Renal cortex interstitium (tissue), 11 donors: ENCODE data around the gene UGT3A1. TPM values are rescaled to one million over a fixed set of nuclear protein-coding genes. Genes with fewer than 3 reads are reported as not detected.

Source experiments
- DNase-seq, 11 donors: peaks; one replicate each; pipeline ENCODE4 v3.0.0-alpha.2; 2013; ENCODE audit warnings: low read depth in 9 of 11, low spot score in 4 of 11; ENCODE audit errors: extremely low read depth in 1 of 11
- polyA plus RNA-seq, 3 donors: library from polyadenylated mRNA; unstranded; fragments of 120-200 nt; gene quantifications; one replicate each; pipeline ENCODE4 v1.2.1, GENCODE V29; 2013; ENCODE audit not compliant: insufficient read length in 3 of 3

Gene UGT3A1
- polyA plus RNA-seq, 3 donors: 94.7 to 162 (median 125) TPM

DNA sequence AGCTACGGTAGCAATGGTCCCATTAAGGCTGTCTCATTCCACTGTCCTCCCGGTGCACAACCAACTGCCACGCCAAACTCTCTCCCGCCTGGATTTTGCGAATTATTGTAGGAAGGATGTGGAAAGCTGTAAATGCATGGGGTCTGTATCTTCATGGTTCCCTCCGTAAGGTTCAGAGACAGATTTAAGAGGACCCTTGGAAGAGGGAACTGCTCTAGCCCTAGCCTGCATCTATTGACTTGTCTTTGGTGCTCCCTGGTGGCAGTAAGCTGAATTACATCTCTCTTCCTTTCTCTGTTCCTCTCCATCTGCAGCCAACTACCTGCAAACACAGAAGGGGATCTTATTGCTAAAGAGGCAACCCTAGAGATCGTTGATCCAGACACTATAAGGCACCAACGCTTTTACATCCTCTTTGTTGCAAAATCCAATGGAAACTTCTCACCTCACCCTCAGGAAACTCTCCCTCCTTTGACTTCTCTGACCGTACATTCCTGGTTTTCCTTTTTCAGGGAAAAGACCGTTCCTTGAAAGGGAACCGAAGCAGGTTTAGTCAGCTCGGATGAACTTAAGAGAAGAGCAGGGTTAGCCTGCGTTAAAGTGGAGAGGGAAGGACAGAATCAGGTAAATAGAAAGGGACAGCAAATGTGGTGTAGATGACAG, 64.7 kb downstream of the UGT3A1 start:
- peak in 10 of 11 donors; percentile 42 to 75 (median 54) for DNase-seq

DNA sequence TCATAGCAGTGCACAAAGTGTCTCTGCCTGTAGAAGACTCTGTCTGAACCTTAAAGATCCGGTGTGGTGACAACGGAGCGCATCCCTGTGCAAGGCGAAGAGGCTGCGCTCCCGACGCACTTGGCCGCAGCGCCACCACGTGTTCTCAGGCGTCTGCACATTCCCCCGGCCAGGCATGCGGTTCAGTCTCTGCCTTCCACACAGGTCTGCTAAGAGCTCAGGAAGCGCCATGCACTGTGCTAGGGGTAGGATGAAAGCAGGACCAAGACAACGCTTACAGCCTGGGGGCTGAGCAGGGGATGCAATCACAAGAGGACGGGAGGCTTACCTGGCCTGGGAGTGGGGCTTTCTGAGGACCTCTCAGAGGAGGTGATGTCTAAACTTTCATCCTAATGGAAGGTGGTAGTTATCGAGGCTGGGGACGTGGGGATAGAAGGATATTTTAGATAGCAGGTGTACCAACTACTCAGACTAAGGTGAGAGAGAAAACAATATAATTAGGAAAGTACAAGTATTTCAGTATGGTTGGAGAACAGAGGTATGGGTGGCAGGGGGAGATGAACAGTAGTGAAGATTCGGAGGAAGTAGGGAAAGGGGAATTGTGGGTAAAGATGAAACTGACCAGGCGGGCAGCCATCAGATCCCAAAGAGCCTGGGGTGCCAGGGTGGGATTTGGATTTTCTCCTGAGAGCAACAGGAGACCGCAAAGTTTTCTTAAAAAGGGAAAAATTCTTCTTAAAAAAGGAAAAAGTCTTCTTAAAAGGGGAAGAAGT, 66.1 kb downstream of the UGT3A1 start:
- peak in 8 of 11 donors; percentile 40 to 56 (median 44) for DNase-seq

DNA sequence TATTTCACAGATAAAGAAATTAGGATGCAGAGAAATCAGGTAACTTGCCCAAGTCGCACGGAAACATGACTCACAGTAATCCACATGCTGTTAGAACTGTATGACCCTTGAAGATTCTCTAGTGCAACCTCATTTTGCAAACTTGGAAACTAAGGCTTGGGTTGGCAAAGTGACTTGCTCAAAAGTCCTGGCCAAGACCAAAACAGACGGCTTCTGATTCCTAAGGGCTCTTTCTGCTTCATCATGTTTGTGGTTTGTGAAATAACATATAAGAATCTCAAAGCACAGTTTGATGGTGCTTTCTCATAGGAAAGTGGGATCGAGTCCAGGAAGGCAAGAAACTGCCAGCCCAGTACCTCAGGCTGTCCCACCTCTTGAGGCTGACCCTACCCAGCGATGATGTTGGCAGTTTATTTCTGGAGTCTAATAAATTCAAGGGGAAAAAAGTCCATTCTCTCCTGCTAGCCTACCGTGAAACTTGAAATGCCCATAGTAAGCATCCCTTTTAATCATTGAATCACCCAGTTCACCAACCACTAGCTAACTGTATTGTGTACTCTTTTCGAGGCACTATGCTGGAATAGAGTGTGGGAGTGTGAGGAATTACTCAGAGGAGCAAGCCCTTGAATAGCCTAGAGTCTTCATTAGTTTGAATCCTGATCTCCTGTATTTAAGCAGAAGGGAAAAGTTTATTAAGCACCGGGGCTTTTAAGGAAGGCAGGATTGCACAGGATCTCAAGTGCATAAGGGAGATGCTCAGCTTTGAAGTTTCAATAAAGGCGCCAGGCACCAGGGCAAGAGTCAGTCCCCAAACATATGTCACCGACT, 66.9 kb downstream of the UGT3A1 start:
- no peak for DNase-seq

DNA sequence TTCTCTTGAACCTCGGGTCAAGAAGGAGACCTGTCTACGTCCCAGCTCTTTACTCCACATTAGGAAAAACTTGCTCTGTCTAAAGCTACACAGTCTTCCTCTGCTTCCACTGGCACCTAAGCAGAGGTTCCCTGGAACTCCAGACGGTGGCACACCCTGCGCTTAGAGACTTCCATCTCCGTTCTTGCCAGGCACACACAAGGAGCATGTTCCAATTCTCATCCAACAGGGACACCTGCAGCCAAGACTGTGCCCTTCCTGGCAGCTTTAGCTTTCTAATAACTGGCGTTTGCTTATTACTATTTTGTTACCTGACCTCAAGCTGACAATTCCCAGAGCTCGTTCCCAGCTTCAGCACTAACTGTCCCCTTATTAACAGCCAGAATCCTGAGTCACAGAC, 68.7 kb downstream of the UGT3A1 start:
- DNase-seq: no peak

DNA sequence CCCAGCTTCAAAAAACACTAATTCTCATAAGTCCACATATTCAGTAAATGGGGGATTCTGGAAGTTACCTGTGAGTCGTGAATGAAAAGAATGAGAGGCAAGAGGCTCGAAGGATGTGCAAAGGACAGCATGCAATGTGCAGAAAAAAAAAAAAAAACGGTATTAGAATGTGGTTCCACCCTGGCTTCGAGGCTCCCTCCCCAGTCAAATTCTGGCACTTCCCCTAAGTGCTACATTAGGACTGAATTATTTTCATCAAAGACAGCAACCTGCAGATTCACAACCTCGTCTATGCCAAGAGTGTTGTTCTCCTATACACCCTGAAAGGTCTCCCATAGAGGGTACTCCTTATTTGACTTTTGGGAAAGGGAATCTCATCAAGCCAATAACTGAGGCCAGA, 69.3 kb downstream of the UGT3A1 start:
- DNase-seq: no peak

DNA sequence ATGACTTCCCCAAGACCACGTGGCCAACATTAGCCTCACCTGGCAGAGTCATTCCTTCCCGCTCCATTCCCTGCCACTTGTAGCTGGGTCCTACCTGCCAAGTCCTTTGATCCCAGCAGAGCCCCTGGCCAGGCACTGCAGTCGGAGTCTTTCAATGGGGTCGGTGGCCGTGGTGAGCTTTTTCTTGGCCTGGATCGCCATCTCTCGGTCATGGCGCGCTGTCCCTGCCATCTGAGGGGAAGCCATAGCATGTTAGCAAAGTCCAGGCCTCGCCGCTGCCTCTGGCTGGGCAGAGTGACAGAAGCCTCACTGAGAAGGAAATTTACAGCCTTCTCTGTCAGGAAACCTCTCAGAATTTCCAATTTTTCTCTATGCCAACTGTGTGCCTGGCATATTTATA, 70.3 kb downstream of the UGT3A1 start:
- DNase-seq: no peak

DNA sequence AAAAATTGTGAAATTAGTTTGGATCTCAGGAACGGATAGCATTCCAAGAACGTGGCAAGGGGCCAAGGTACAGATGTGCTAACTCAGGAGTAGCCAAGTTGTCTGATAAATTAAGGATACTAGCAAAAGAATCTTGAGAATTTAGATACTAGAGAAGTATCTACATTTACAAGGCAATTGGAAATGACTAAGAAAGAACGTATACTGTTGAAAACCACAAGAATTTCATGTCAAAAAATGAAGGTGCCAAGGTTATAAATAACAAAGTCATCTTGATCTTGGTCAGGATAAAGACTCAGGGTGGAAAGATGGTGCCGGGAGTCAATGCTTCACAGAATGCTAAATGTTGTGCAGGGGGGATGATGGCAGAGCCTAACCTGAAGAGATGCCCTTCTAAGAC, 72.0 kb downstream of the UGT3A1 start:
- peak in 1 of 11 donors; percentile 20 for DNase-seq

DNA sequence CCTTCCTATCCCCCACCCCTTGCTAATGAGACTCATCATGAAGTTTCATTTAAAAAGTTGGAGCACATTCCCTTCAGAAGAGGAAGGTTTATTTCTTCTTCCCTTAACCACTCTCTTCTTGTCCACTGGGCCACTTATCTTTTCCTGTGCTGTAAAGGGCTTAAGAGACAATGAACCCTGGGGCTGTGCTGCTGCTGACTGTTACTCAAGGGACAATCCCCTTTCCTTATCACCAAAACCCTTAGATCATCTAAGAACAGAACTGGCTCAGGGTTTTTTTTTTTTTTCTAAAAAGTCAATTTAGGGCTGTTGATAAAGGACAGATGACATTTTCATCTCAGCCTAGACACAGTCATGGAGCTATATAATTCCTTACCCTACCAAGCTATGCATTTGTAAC, 82.4 kb downstream of the UGT3A1 start:
- no peak for DNase-seq

DNA sequence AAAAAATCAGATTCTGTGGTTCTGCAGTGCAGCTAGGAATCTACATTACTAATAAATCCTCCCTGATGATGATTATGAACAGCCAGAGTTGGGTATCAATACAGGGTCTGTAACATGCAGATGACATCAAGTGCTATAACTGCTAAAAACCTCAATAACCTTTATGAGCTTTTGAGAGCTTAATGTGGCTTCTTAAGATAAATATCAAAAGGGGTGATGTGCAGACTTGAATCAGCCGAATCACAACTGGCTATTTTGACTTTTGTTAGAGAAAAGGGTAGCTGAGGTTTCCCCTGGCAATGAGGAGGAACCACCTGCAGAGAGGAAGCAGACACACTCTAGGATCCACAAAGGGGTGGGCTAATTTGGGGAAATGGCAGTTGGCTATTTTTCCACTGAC, 83.0 kb downstream of the UGT3A1 start:
- DNase-seq: no peak

DNA sequence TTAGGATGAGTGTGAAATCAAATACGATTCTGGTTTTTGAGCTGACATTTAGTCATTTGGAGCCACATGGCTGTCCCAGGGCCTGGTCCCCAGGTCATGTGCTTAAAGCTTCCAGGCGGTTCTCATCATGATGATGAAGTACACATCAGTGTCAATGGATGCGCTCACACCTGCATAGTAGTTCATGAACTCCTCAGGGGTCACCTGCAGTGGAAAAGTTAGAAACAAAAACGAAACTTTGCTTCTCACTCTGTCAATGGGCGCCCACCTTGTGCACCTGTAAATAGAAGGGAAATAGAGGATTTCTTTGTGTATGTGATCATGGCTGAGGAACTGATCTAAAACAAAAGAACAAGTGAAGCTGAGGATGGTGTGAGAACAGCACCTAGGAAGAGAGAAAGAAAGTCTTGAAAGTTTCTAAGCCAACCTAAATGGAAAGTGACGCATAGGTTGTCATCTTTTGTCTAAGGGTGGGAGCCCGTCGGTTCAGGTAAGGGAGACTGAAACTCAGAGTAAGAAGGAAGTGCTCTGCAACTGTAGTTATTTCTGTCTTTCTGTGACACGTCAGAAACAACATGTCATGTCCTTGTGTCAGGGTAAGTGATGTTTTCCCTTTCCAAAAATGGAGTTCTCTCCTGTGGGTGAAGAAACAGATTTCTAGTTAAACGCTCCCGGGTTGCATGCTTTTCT, 86.6 kb downstream of the UGT3A1 start:
- DNase-seq: no peak

DNA sequence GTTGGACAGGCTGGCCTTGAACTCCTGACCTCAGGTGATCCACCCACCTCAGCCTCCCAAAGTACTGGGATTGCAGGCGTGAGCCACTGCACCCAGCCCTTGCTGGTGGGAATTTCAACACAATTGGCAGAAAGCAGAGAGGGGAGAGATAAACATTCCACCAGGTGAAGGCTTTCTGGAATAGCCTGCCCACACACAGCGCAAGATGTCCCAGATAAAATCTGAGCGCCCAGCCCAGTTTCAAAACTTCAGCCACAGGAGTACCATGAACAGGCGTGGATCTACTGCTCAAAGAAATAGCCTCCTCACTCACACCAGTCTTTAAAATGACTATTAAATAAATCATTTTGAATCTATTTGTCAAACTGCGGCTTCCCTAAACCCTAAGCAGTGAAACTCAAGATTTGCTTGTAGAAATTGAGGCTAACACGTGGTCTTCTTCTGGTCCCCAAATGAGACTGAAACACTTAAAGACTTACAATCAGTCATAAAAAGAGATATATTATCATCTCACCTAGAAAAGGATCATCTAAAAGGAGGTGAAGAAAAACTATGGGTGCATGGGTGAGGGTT, 87.5 kb downstream of the UGT3A1 start:
- no peak for DNase-seq

DNA sequence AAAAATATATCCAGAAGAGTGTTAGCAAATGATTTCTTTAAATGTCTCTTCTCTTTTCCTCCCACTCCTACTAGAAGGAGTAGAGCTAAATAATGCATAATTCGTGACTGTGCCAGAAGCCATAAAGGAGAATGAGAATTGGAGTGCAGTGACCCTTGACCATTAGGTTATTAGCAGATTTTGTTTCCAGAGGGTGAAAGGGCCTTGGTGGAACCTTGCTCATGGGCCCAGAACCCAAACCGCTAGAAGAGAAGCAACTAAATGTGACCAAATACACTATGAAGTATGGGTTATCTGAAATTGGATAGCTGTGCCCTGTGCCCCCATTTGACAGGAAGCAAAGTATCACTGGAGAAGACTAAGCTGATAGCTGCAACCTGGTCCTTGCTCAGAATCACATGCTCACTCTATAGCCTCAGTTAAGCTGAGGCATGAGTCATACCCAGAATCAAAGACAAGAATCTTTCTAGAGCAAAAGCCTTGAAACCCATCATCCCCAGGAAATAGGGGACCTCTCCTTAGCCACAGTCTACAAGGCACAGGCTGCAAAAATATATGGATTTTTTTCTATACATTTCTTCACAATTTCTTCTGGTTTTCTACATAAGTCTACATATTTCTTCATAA, 89.0 kb downstream of the UGT3A1 start:
- DNase-seq: no peak

Other genes with a start within 250 kb of the UGT3A1 start
- 1 to 10 TPM in 1 of 3 donors, under 1 TPM in 2; 0.50 to 1.2 (median 0.72) TPM for gene IL7R, start 134.5 kb downstream of the UGT3A1 start, polyA plus RNA-seq
- gene CAPSL, start 52.8 kb downstream of the UGT3A1 start, polyA plus RNA-seq: 1 to 10 TPM; 5.3 to 6.2 (median 6.2) TPM
- gene UGT3A2, start 75.5 kb upstream of the UGT3A1 start, polyA plus RNA-seq: 10 to 100 TPM; 11.3 to 19.4 (median 17.1) TPM
- 10 to 100 TPM; 15.8 to 21.8 (median 19.6) TPM for gene LMBRD2, start 160.5 kb upstream of the UGT3A1 start, polyA plus RNA-seq
- gene SKP2, start 160.7 kb upstream of the UGT3A1 start, polyA plus RNA-seq: 10 to 100 TPM; 42.8 to 57.1 (median 51.0) TPM